Kidney (tissue), 14 donors: ENCODE results near the gene PHF14. TPM values are rescaled to one million over a fixed set of nuclear protein-coding genes. Genes with fewer than 3 reads are reported as not detected.

Source experiments
- DNase-seq, 5 donors: peaks; one replicate each; pipeline ENCODE4 v3.0.0-alpha.2; 2013 to 2020
- FAIRE-seq: peaks from 2 replicates; lab custom pipeline; 2012; peaks lifted over from hg19 to GRCh38; lab: Jason Lieb, UNC
- H3K27ac ChIP-seq, 2 donors: one replicate each; pipeline ENCODE4 v1.7.0; 2013; ENCODE audit warnings: low read depth in 2 of 2, low read length in 2 of 2, inconsistent platforms in 1 of 2
- H3K27me3 ChIP-seq: one replicate; pipeline ENCODE4 v1.7.1; 2013; ENCODE audit warnings: low read length, inconsistent platforms; ENCODE audit not compliant: control insufficient read depth, insufficient read depth
- H3K36me3 ChIP-seq, 3 donors: one replicate each; pipeline versions ENCODE4 v1.7.0 to v1.7.1; 2013; ENCODE audit warnings: low read length in 3 of 3, control low read depth in 1 of 3, inconsistent platforms in 1 of 3; ENCODE audit not compliant: insufficient read depth in 3 of 3, control insufficient read depth in 2 of 3
- H3K4me1 ChIP-seq, 3 donors: one replicate each; pipeline versions ENCODE4 v1.7.0 to v1.7.1; 2013; ENCODE audit warnings: low read length in 3 of 3, inconsistent platforms in 1 of 3, low read depth in 1 of 3; ENCODE audit not compliant: control insufficient read depth in 2 of 3, insufficient read depth in 2 of 3
- H3K4me3 ChIP-seq, 3 donors: one replicate each; pipeline versions ENCODE4 v1.7.0 to v1.8.1; 2013; ENCODE audit warnings: low read length in 3 of 3, control low read depth in 1 of 3, inconsistent platforms in 1 of 3
- H3K9ac ChIP-seq, 3 donors: one replicate each; pipeline versions ENCODE4 v1.7.0 to v1.7.1; 2013; ENCODE audit warnings: low read length in 3 of 3, control low read depth in 1 of 3, inconsistent platforms in 1 of 3
- H3K9me3 ChIP-seq, 3 donors: one replicate each; pipeline versions ENCODE4 v1.7.0 to v1.7.1; 2013; ENCODE audit warnings: low read length in 3 of 3, control low read depth in 1 of 3, inconsistent platforms in 1 of 3; ENCODE audit not compliant: control insufficient read depth in 2 of 3, insufficient read depth in 1 of 3
- intact Hi-C: fragments of 100-400 bp; cut with DNase I; formaldehyde crosslinking; loops from one replicate; pipeline ENCODE4 v1.11.1; 2022
- polyA plus RNA-seq: library from polyadenylated mRNA; stranded (reverse); fragments of 350-450 nt; fragmentation: Illumina TruSeq; extraction: RNeasy Lipid Tissue Mini Kit (QIAGEN cat#74804); gene quantifications from one replicate; pipeline ENCODE4 v1.2.3, GENCODE V29; 2014; ENCODE audit warnings: low read depth, low replicate concordance; ENCODE audit not compliant: insufficient read depth
- total RNA-seq: library from RNA; stranded (reverse); fragmentation: NEBNext Ultra II Directional; extraction: Animal tissue kit (Norgen Biotek cat#: 25700); gene quantifications from one replicate; pipeline ENCODE4 v1.2.1, GENCODE V29; 2021
- TF ChIP-seq, protein P1 (sequence below): IDR thresholded peaks from 3 replicates; pipeline ENCODE4 v1.5.1; 2012; ENCODE audit warnings: mild to moderate bottlenecking, moderate library complexity, borderline replicate concordance; ENCODE audit not compliant: insufficient read depth; ENCODE audit errors: extremely low read depth
- donor health status: control.
- donor health status: control.
- donor health status: control.
- donor health status: control.
- donor health status: control.
- donor health status: DM: yes; HTN: yes; CAD: no.
- donor health status: Normal renal cell carcinoma (clear cell type).

Gene PHF14
- total and polyA plus RNA-seq, 2 donors from 2014 or later: 17.1 to 31.7 TPM

DNA sequence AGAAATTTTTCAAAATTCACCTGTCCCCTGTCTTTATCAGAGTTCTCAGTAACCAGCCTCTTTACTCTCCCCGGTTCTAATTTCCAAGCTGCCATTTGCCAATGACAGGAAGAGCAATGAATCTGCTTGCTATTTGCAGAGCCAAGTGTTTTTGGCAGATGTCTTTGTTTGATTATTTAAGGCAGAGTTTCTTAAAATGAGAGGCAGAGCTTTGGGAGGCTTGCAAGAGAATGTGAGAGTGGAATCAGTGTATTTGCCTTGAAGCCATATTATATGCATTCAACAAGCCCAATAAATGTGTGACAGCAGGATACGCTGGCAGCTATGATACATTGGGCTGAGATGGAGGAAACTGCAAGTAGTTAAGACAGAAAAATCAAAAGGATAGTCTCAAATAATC lies 196.5 kb downstream of the PHF14 start:
- H3K9me3 ChIP-seq: no peaks in the 10 kb centered on the region
- intact Hi-C loops: no loop called here
- no peaks in the 10 kb centered on the region for H3K27me3 ChIP-seq
- H3K36me3 ChIP-seq: no peaks in the 10 kb centered on the region
- H3K9ac ChIP-seq: no peak overlapping the region
- no peak for FAIRE-seq
- no peak overlapping the region for H3K27ac ChIP-seq
- no peak overlapping the region for H3K4me3 ChIP-seq
- no peak for DNase-seq
- H3K4me1 ChIP-seq: no peaks in the 10 kb centered on the region
- TF ChIP-seq, protein P1, sequence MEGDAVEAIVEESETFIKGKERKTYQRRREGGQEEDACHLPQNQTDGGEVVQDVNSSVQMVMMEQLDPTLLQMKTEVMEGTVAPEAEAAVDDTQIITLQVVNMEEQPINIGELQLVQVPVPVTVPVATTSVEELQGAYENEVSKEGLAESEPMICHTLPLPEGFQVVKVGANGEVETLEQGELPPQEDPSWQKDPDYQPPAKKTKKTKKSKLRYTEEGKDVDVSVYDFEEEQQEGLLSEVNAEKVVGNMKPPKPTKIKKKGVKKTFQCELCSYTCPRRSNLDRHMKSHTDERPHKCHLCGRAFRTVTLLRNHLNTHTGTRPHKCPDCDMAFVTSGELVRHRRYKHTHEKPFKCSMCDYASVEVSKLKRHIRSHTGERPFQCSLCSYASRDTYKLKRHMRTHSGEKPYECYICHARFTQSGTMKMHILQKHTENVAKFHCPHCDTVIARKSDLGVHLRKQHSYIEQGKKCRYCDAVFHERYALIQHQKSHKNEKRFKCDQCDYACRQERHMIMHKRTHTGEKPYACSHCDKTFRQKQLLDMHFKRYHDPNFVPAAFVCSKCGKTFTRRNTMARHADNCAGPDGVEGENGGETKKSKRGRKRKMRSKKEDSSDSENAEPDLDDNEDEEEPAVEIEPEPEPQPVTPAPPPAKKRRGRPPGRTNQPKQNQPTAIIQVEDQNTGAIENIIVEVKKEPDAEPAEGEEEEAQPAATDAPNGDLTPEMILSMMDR: no peak

DNA sequence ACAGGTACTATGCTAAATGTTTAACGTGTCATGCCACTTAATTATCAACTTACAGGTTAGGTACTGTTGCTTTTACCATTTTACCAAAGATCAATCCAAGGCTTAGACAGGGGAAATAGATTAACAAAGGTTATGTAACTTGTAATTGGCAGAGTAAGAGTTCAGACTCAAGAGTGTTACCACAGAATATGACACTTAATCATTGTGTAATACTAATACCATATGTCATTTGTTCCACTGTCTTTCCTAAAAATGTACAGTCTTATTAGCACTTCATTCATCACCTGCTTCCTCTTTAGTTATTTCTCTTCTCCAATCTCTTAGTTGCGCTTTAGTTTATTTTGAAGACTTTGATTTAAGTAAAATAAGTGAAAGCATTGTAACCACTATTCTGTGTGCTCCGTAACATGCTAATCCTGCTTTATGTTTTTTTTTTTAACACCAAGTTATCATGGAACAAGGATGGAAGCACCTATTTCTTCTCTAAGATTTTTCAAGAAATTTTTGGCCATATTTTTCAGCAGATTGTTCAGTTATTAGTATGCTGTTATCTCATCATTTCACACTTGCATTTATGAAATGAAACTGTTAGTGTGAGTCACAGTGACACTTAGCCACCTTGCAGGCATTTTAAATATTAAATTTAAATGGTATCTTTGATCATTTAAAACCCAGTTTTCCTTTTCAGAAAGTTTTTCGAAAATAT lies 197.3 kb downstream of the PHF14 start:
- DNase-seq (no peak), FAIRE-seq (no peak)
- no peaks in the 10 kb centered on the region for H3K9me3 ChIP-seq
- no peaks in the 10 kb centered on the region for H3K4me1 ChIP-seq
- no peaks in the 10 kb centered on the region for H3K36me3 ChIP-seq
- H3K27ac ChIP-seq: no peak overlapping the region
- no peak overlapping the region for H3K4me3 ChIP-seq
- no peaks in the 10 kb centered on the region for H3K27me3 ChIP-seq
- intact Hi-C loops: no loop called here
- H3K9ac ChIP-seq: no peak overlapping the region
- TF ChIP-seq, protein P1: no peak

DNA sequence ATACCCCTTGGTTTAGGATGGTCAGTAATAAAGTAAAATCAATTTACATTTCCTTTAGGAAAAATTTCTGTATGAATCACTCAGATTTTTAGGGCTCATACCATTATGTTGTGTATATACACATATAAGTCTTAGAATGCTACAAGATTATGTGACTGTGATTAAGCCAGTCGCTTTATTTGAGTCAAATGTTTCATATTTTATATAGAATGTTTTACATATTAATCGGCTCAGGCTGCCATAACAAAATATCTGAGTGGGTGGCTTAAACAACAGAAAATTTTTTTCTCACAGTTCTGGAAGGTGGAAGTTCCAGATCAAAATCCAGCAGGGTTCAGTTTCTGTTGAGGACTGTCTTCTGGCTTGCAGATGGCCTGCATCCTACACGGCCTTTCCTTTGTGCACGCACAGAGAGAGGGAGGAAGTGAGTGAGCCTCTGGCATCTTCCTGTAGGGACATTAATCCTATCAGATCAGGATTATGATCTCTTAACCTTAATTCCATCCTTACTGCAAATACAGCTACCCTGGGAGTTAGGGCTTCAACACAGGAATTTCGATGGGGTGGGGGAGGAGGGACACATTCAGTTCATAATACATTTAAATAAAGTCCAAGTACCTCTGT lies 198.0 kb downstream of the PHF14 start:
- Histone ChIP-seq H3K4me1 (no peaks in the 10 kb centered on the region), H3K9me3 (no peaks in the 10 kb centered on the region), H3K9ac (no peak overlapping the region), H3K36me3 (no peaks in the 10 kb centered on the region), H3K4me3 (no peak overlapping the region), H3K27me3 (no peaks in the 10 kb centered on the region), H3K27ac (no peak overlapping the region)
- TF ChIP-seq, protein P1: no peak
- DNase-seq (no peak), FAIRE-seq (no peak)
- intact Hi-C loops: no loop called here
